ENCODE results near the gene HBG2. TPM values are rescaled to one million over a fixed set of nuclear protein-coding genes. Genes with fewer than 3 reads are reported as not detected.
"Not testable (repeated sequence)": the region's sequence is repeated elsewhere in the genome, so short reads cannot be mapped to it uniquely, and the experiment has no call there.

Gene HBG2
- not detected for total RNA-seq

- in situ Hi-C loops (cut with MboI; ENCODE audit: low pct_unique_long_range_greater_than_20kb in 2 of 9, low sequenced_read_pairs in 9 of 9, unreplicated experiment in 9 of 9); H3K27ac ChIP-seq; H3K4me3 ChIP-seq; ATAC-seq (replicated peaks in 6 of 8); H3K4me1 ChIP-seq (replicated peaks in 1 of 2): not testable (repeated sequence)
- WGBS, 10 experiments: 24 to 100% (median 68%) methylated on average over 1 to 3 of the region's 9 CpGs
These were observed at the start of gene HBG2 for GRCh38 chr11:5254646-5255413. HBG2 (minus strand) TSS chr11:5254781; CDS start chr11:5254728, 53 bp downstream.

GRCh38 chr11:5304046-5304445, 49.5 kb upstream of the HBG2 start:
- in situ Hi-C loops (cut with MboI; ENCODE audit: low pct_unique_long_range_greater_than_20kb in 2 of 9, low sequenced_read_pairs in 9 of 9, unreplicated experiment in 9 of 9): no loop called here
- Histone ChIP-seq H3K4me3 (no peak overlapping the region), H3K27ac (no peak overlapping the region), H3K4me1 (replicated peaks in 1 of 2) (no peaks in the 10 kb centered on the region)
- WGBS, 10 experiments: 67 to 100% (median 100%) methylated on average over 1 of the region's 1 CpG; no CpG with 5 or more reads in 5 of the 10 experiments
- ATAC-seq (replicated peaks in 6 of 8): no peak

GRCh38 chr11:5303626-5304025, 49.0 kb upstream of the HBG2 start:
- in situ Hi-C loops (cut with MboI; ENCODE audit: low pct_unique_long_range_greater_than_20kb in 2 of 9, low sequenced_read_pairs in 9 of 9, unreplicated experiment in 9 of 9): no loop called here
- no peak overlapping the region for H3K27ac ChIP-seq
- WGBS, 10 experiments: 70 to 100% (median 90%) methylated on average over 2 to 4 of the region's 5 CpGs; no CpG with 5 or more reads in 1 of the 10 experiments
- no peaks in the 10 kb centered on the region for H3K4me1 ChIP-seq (replicated peaks in 1 of 2)
- no peak for ATAC-seq (replicated peaks in 6 of 8)
- no peak overlapping the region for H3K4me3 ChIP-seq

DNA sequence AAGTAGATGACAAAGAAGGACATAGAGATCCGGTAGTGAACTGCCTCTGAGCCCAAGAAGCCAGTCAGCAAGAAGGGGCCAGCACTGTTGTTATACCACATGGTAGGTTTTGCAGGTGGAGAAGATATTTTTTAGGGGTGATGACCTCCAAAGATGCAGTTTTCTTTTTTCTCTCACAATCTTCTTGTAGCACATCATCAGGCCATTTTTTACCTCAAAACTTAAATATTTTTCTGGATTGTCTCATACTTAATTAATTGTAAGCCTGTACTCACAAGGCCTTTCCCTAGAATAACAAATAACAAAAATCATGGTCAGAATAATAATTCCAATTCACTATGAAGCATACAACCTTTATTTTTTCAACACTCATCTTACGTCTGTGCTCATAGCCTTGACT, 47.3 kb upstream of the HBG2 start, which contains the start of gene OR51B4:
Gene OR51B4, minus strand, starts transcription at position 101 of the 400 bp plus-strand sequence. Its CDS starts 0 bp downstream, at position 101.
- in situ Hi-C loops (cut with MboI; ENCODE audit: low pct_unique_long_range_greater_than_20kb in 2 of 9, low sequenced_read_pairs in 9 of 9, unreplicated experiment in 9 of 9): no loop called here
- H3K27ac ChIP-seq: no peak within 1 kb of the TSS

GRCh38 chr11:5300251-5300650, 45.7 kb upstream of the HBG2 start:
- 53 to 92% (median 76%) methylated on average over 2 to 3 of the region's 3 CpGs; no CpG with 5 or more reads in 1 of the 10 experiments for WGBS, 10 experiments
- Histone ChIP-seq H3K4me3 (no peak overlapping the region), H3K4me1 (replicated peaks in 1 of 2) (no peaks in the 10 kb centered on the region), H3K27ac (no peak overlapping the region)
- no peak for ATAC-seq (replicated peaks in 6 of 8)
- in situ Hi-C loops (cut with MboI; ENCODE audit: low pct_unique_long_range_greater_than_20kb in 2 of 9, low sequenced_read_pairs in 9 of 9, unreplicated experiment in 9 of 9): no loop called here

More for the DNA sequence above, 47.3 kb upstream of the HBG2 start, which contains the start of gene OR51B4:
- ATAC-seq (replicated peaks in 6 of 8): no peak
- WGBS, 10 experiments: 33 to 100% (median 91%) methylated on average over 1 to 2 of the region's 2 CpGs; no CpG with 5 or more reads in 2 of the 10 experiments
- H3K4me3 ChIP-seq: no peak within 1 kb of the TSS
- no peaks in the 10 kb centered on the region for H3K4me1 ChIP-seq (replicated peaks in 1 of 2)

DNA sequence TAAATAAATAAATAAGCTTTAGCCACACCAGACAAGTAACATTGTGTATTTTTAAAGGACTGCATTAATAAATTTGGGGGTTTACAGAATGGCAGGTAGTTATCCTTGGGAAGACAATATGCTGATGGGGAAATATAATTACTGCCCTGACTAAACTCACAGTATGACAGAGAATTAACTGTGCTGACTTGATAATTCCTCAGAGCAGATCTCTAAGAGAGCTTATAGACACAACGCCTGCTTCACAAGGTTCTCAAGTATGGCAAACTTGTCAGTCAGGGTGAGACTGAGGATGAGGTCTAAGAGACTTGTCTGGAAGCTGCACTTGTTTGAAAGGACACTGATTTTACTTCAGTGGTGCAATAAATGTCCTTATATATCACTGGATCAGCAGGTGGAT, 43.9 kb upstream of the HBG2 start:
- 0 to 100% (median 66%) methylated on average over 1 of the region's 1 CpG; no CpG with 5 or more reads in 2 of the 10 experiments for WGBS, 10 experiments
- ATAC-seq (replicated peaks in 6 of 8): no peak
- Histone ChIP-seq H3K27ac (no peak overlapping the region), H3K4me1 (replicated peaks in 1 of 2) (no peaks in the 10 kb centered on the region), H3K4me3 (no peak overlapping the region)
- in situ Hi-C loops (cut with MboI; ENCODE audit: low pct_unique_long_range_greater_than_20kb in 2 of 9, low sequenced_read_pairs in 9 of 9, unreplicated experiment in 9 of 9): no loop called here

DNA sequence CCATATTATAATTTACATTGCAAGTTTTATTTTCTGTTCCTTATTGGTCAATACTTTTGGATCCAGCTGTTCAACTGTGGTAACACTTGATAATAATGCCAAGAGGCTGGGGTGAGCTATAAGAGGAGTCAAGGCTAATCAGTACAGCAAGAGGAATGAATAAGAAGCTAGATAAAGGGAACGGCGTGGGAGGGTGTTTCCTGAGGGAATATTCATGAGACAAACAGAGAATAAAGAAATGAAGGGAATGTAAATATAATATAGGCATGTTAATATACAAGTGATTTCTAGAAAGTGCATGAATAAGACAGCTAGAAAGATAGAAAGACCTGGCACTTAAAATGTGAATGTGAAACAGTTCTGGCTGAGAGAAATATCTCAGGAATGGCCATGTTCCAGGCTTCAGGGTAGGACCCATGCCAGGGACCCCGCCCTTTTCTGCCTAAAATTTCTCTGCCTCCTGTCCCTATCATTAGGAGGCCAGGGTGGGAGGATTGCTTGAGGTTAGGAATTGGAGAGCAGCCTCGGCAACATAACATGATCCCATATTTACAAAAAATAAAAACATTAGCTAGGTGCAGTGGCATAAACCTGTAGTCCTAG, 43.2 kb upstream of the HBG2 start:
- 0 to 83% (median 58%) methylated on average over 2 to 4 of the region's 4 CpGs for WGBS, 10 experiments
- in situ Hi-C loops (cut with MboI; ENCODE audit: low pct_unique_long_range_greater_than_20kb in 2 of 9, low sequenced_read_pairs in 9 of 9, unreplicated experiment in 9 of 9): no loop called here
- Histone ChIP-seq H3K4me3 (no peak overlapping the region), H3K27ac (no peak overlapping the region), H3K4me1 (replicated peaks in 1 of 2) (no peaks in the 10 kb centered on the region)
- ATAC-seq (replicated peaks in 6 of 8): peak in 3 of 8 experiments; percentile 68 to 86 (median 84)

DNA sequence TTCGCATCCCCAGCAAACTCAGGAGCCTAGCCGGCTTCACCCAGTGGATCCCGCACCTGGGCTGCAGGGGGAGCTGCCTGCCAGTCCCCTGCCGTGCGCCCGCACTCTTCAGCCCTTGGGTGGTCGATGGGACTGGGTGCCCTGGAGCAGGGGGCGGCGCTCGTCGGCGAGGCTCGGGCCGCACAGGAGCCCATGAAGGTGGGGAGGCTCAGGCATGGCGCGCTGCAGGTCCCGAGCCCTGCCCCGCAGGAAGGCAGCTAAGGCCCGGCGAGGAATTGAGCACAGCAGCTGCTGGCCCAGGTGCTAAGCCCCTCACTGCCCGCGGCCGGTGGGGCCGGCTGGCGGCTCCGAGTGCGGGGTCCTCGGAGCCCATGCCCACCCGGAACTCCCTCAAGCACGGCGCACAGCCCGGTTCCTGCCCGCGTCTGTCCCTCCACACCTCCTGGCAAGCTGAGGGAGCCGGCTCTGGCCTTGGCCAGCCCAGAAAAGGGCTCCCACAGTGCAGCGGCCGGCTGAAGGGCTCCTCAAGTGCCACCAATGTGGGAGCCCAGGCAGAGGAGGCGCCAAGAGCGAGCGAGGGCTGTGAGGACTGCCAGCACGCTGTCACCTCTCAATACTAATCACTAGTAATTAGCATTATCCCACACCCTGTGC, 39.9 kb upstream of the HBG2 start:
- H3K27ac ChIP-seq; ATAC-seq (replicated peaks in 6 of 8); H3K4me1 ChIP-seq (replicated peaks in 1 of 2); H3K4me3 ChIP-seq; in situ Hi-C loops (cut with MboI; ENCODE audit: low pct_unique_long_range_greater_than_20kb in 2 of 9, low sequenced_read_pairs in 9 of 9, unreplicated experiment in 9 of 9): not testable (repeated sequence)
- 91 to 100% (median 95%) methylated on average over 1 to 15 of the region's 41 CpGs; no CpG with 5 or more reads in 5 of the 10 experiments for WGBS, 10 experiments

- in situ Hi-C loops (cut with MboI; ENCODE audit: low pct_unique_long_range_greater_than_20kb in 2 of 9, low sequenced_read_pairs in 9 of 9, unreplicated experiment in 9 of 9): no loop called here
- WGBS, 10 experiments: 60 to 100% (median 81%) methylated on average over 1 to 8 of the region's 8 CpGs; no CpG with 5 or more reads in 2 of the 10 experiments
- ATAC-seq (replicated peaks in 6 of 8): no peak
- Histone ChIP-seq H3K4me3 (no peak overlapping the region), H3K27ac (no peak overlapping the region), H3K4me1 (replicated peaks in 1 of 2) (no peaks in the 10 kb centered on the region)
These were observed 38.4 kb upstream of the HBG2 start for GRCh38 chr11:5293028-5293427.

- ATAC-seq (replicated peaks in 6 of 8): peak in 3 of 8 experiments; percentile 57 to 85 (median 60)
- no peak overlapping the region for H3K4me3 ChIP-seq
- in situ Hi-C loops (cut with MboI; ENCODE audit: low pct_unique_long_range_greater_than_20kb in 2 of 9, low sequenced_read_pairs in 9 of 9, unreplicated experiment in 9 of 9): no loop called here
These were observed 36.7 kb upstream of the HBG2 start for GRCh38 chr11:5291207-5291838.

GRCh38 chr11:5290106-5290505, 35.5 kb upstream of the HBG2 start:
- 70 to 100% (median 100%) methylated on average over 1 of the region's 1 CpG; no CpG with 5 or more reads in 3 of the 10 experiments for WGBS, 10 experiments
- Histone ChIP-seq H3K4me1 (replicated peaks in 1 of 2) (no peaks in the 10 kb centered on the region), H3K27ac (no peak overlapping the region), H3K4me3 (no peak overlapping the region)
- ATAC-seq (replicated peaks in 6 of 8): no peak
- in situ Hi-C loops (cut with MboI; ENCODE audit: low pct_unique_long_range_greater_than_20kb in 2 of 9, low sequenced_read_pairs in 9 of 9, unreplicated experiment in 9 of 9): no loop called here

More at GRCh38 chr11:5291207-5291838, 36.7 kb upstream of the HBG2 start:
- Histone ChIP-seq H3K4me1 (replicated peaks in 1 of 2) (no peaks in the 10 kb centered on the region), H3K27ac (no peak overlapping the region)
- 10 to 92% (median 75%) methylated on average over 1 of the region's 1 CpG; no CpG with 5 or more reads in 1 of the 10 experiments for WGBS, 10 experiments

DNA sequence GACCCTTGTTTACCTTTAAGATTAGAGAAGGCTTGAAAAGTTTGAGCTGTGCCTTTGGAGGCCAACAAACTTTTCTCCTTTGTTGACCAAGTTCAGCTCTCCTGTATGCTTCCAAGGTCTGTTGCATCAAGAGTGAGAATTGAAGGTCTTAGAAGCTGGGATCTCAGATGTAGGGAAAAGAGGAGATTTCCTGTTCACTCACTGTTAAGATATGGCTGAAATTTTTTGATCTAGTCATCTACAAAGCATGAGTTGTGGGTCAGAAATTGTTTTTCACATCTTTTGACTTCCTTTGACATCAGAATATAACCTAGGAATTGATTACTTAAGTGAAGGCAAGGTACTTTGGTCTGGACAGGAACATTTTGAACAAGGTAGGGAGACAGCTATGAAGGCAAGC, 35.1 kb upstream of the HBG2 start:
- in situ Hi-C loops (cut with MboI; ENCODE audit: low pct_unique_long_range_greater_than_20kb in 2 of 9, low sequenced_read_pairs in 9 of 9, unreplicated experiment in 9 of 9): no loop called here
- ATAC-seq (replicated peaks in 6 of 8): no peak
- H3K4me3 ChIP-seq: no peak overlapping the region
- H3K27ac ChIP-seq: no peak overlapping the region
- H3K4me1 ChIP-seq (replicated peaks in 1 of 2): no peaks in the 10 kb centered on the region
